Measurements from ENCODE around the gene DAG1.

DNA sequence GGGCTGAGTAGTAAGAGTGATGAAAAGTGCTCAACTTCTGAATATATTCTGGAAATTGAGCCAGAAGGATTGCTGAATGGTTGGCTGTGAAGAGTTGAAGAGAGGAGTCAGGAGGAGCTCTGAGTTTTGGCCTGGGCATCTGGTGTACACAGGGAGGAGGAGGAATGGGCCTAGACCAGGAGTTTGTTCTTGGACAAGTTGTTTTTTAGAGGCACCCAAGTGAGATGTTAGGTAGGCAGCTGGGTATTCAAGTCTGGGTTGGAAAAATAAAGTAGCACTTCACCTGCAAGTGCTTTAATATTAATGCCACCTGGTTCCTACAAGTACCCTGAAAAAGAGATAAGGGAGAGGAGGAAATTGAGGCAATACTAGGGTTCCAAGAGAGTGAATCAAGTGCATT, 98.9 kb downstream of the DAG1 start:
- TF ChIP-seq, protein P1, sequence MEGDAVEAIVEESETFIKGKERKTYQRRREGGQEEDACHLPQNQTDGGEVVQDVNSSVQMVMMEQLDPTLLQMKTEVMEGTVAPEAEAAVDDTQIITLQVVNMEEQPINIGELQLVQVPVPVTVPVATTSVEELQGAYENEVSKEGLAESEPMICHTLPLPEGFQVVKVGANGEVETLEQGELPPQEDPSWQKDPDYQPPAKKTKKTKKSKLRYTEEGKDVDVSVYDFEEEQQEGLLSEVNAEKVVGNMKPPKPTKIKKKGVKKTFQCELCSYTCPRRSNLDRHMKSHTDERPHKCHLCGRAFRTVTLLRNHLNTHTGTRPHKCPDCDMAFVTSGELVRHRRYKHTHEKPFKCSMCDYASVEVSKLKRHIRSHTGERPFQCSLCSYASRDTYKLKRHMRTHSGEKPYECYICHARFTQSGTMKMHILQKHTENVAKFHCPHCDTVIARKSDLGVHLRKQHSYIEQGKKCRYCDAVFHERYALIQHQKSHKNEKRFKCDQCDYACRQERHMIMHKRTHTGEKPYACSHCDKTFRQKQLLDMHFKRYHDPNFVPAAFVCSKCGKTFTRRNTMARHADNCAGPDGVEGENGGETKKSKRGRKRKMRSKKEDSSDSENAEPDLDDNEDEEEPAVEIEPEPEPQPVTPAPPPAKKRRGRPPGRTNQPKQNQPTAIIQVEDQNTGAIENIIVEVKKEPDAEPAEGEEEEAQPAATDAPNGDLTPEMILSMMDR (conservative IDR thresholded peaks at IDR 0.05; ENCODE audit: low read depth in 2 of 2) = no peak
- TF ChIP-seq POLR2AphosphoS5 (IDR thresholded peaks at IDR 0.05; ENCODE audit: low read depth) (no peak), EZH2phosphoT487 (IDR thresholded peaks at IDR 0.05; ENCODE audit: unreplicated experiment) (no peak), JUNB (IDR thresholded peaks at IDR 0.05; ENCODE audit: unreplicated experiment) (no peak), EZH2 (IDR thresholded peaks at IDR 0.05; ENCODE audit: low read depth, unreplicated experiment) (no peak), CREB1 (CRISPR knock-in tag; IDR thresholded peaks at IDR 0.05; ENCODE audit: low read depth) (no peak), STAT1 (IDR thresholded peaks at IDR 0.05; ENCODE audit: unreplicated experiment) (no peak), ZNF331 (CRISPR knock-in tag; IDR thresholded peaks at IDR 0.05; ENCODE audit: low read depth) (no peak), ZNF114 (CRISPR knock-in tag; IDR thresholded peaks at IDR 0.05) (no peak)
- TF ChIP-seq, protein P2, sequence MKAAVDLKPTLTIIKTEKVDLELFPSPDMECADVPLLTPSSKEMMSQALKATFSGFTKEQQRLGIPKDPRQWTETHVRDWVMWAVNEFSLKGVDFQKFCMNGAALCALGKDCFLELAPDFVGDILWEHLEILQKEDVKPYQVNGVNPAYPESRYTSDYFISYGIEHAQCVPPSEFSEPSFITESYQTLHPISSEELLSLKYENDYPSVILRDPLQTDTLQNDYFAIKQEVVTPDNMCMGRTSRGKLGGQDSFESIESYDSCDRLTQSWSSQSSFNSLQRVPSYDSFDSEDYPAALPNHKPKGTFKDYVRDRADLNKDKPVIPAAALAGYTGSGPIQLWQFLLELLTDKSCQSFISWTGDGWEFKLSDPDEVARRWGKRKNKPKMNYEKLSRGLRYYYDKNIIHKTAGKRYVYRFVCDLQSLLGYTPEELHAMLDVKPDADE (IDR thresholded peaks at IDR 0.05) = no peak
